B cell (primary cell): ENCODE results near the gene KIF22. TPM values are rescaled to one million over a fixed set of nuclear protein-coding genes. Genes with fewer than 3 reads are reported as not detected.

Source experiments
- ATAC-seq: fragments of 200-7000 bp; cut with Tn5 transposase; one replicate; pipeline ENCODE4 v1.10.0; 2021; ENCODE audit warnings: low read depth, mild to moderate bottlenecking, moderate number of reproducible peaks, moderate library complexity
- CTCF ChIA-PET: fragments of 350-600 bp; sonication (Branson Sonifier 250); formaldehyde crosslinking; loops from one replicate; lab custom pipeline; 2021; ENCODE audit warnings: antibody characterized with exemption, inconsistent platforms; lab: Charles Lee
- POLR2A ChIA-PET: fragments of 350-600 bp; sonication (Branson Sonifier 250); formaldehyde crosslinking; loops from one replicate; lab custom pipeline; 2021; ENCODE audit warnings: antibody characterized with exemption; lab: Charles Lee
- DNase-seq: peaks from one replicate; pipeline ENCODE4 v3.0.0; 2013
- H2AFZ ChIP-seq: 2 replicates; pipeline ENCODE4 v1.6.1; 2012; ENCODE audit warnings: mild to moderate bottlenecking, low read depth, low read length; ENCODE audit not compliant: insufficient read depth, poor library complexity, severe bottlenecking
- H3K27ac ChIP-seq, 2 donors: 1 replicate in 1 of 2; 2 replicates in 1 of 2; pipeline ENCODE4 v1.5.1; 2012 to 2013; ENCODE audit warnings: low read length in 2 of 2, mild to moderate bottlenecking in 2 of 2, moderate library complexity in 1 of 2
- H3K27me3 ChIP-seq, 4 experiments: fragments of 200-600 bp in 1 of 4; sonication (generic) in 1 of 4; replicated peaks in 1 of 4; 1 replicate in 2 of 4; 2 replicates in 2 of 4; pipeline versions ENCODE4 v1.6.1 to v1.7.0; 2013 to 2016; ENCODE audit warnings: low read length in 3 of 4, mild to moderate bottlenecking in 2 of 4, mixed read lengths in 1 of 4, moderate library complexity in 1 of 4; ENCODE audit not compliant: insufficient read depth in 4 of 4, control insufficient read depth in 3 of 4; ENCODE audit errors: control extremely low read depth in 1 of 4
- H3K36me3 ChIP-seq, 2 experiments: replicated peaks in 1 of 2; 1 replicate in 1 of 2; 2 replicates in 1 of 2; pipeline versions ENCODE4 v1.6.1 to v1.7.1; 2013; ENCODE audit warnings: low read length in 1 of 2; ENCODE audit not compliant: insufficient read depth in 2 of 2, control insufficient read depth in 1 of 2; ENCODE audit errors: control extremely low read depth in 1 of 2, extremely low read depth in 1 of 2
- H3K4me1 ChIP-seq, 2 donors: fragments of 200-600 bp in 1 of 2; sonication (generic) in 1 of 2; 1 replicate in 1 of 2; 2 replicates in 1 of 2; pipeline versions ENCODE4 v1.5.1 to v1.6.1; 2013 to 2017; ENCODE audit warnings: low read length in 2 of 2; ENCODE audit not compliant: control insufficient read depth in 2 of 2, insufficient read depth in 2 of 2
- H3K4me2 ChIP-seq: replicated peaks from 2 replicates; pipeline ENCODE3; 2012; ENCODE audit warnings: mild to moderate bottlenecking, low read depth, low read length; ENCODE audit not compliant: poor library complexity, severe bottlenecking
- H3K4me3 ChIP-seq, 5 experiments: fragments of 200-600 bp in 1 of 5; sonication (generic) in 1 of 5; 1 replicate in 3 of 5; 2 replicates in 2 of 5; pipeline versions ENCODE4 v1.5.1 to v1.7.0; 2011 to 2016; ENCODE audit warnings: low read length in 4 of 5, mild to moderate bottlenecking in 4 of 5, low read depth in 2 of 5, control low read depth in 1 of 5, moderate library complexity in 1 of 5; ENCODE audit not compliant: insufficient read depth in 1 of 5; ENCODE audit errors: control extremely low read depth in 1 of 5, extremely low read depth in 1 of 5
- H3K79me2 ChIP-seq: fragments of 200-600 bp; sonication (generic); one replicate; pipeline ENCODE4 v1.6.0; 2016; ENCODE audit warnings: low read length; ENCODE audit not compliant: control insufficient read depth, insufficient read depth
- H3K9ac ChIP-seq: fragments of 200-600 bp; sonication (generic); 2 replicates; pipeline ENCODE4 v1.6.1; 2017; ENCODE audit warnings: mild to moderate bottlenecking, low read length, moderate library complexity
- H3K9me3 ChIP-seq, 3 donors: one replicate each; pipeline versions ENCODE4 v1.6.1 to v1.7.1; 2013; ENCODE audit warnings: low read length in 2 of 3; ENCODE audit not compliant: control insufficient read depth in 2 of 3, insufficient read depth in 1 of 3; ENCODE audit errors: control extremely low read depth in 1 of 3
- H4K20me1 ChIP-seq: 2 replicates; pipeline ENCODE4 v1.6.0; 2012; ENCODE audit warnings: mild to moderate bottlenecking, low read length; ENCODE audit not compliant: insufficient read depth, control insufficient read depth, poor library complexity, severe bottlenecking
- H3K27ac Mint-ChIP-seq: one replicate; pipeline ENCODE4 v1.8.0; 2021; ENCODE audit warnings: mixed read lengths
- H3K27me3 Mint-ChIP-seq: one replicate; pipeline ENCODE4 v1.8.0; 2021; ENCODE audit warnings: mixed read lengths
- H3K4me1 Mint-ChIP-seq: one replicate; pipeline ENCODE4 v1.8.0; 2021; ENCODE audit warnings: mixed read lengths
- H3K4me3 Mint-ChIP-seq: one replicate; pipeline ENCODE4 v1.8.0; 2021; ENCODE audit warnings: mixed read lengths
- H3K9me3 Mint-ChIP-seq: one replicate; pipeline ENCODE4 v1.8.0; 2022; ENCODE audit warnings: mixed read lengths; ENCODE audit not compliant: insufficient read depth
- EZH2 ChIP-seq: IDR thresholded peaks from 2 replicates; pipeline ENCODE4 v1.6.1; 2012; ENCODE audit warnings: borderline replicate concordance, low read depth, mild to moderate bottlenecking, moderate library complexity, low read length; ENCODE audit not compliant: insufficient read depth, poor library complexity, severe bottlenecking
- WGBS: methylation state at CpG from one replicate; pipeline ENCODE4 v1.1.5; 2013; ENCODE audit warnings: missing lambda C conversion rate; ENCODE audit not compliant: insufficient coverage; 5-methylcytosine and 5-hydroxymethylcytosine counted together
- intact Hi-C: fragments of 100-400 bp; cut with micrococcal nuclease; formaldehyde crosslinking; loops from one replicate; pipeline ENCODE4 v1.10.0; 2022
- polyA plus RNA-seq: library from polyadenylated mRNA; depleted of rRNA; stranded (reverse); fragments of >200 nt; gene quantifications from 2 replicates; pipeline ENCODE4 v1.2.3, GENCODE V29; 2012
- total RNA-seq, 2 donors: library from RNA; stranded (reverse); fragments of 120-200 nt in 1 of 2; gene quantifications; 1 replicate in 1 of 2; 2 replicates in 1 of 2; pipeline versions ENCODE4 v1.2.3 to v1.2.4, GENCODE V29; 2013 to 2022
- TF ChIP-seq, protein P1 (sequence below): fragments of 200-600 bp; IDR thresholded peaks from one replicate; pipeline ENCODE4 v1.8.0; 2022; ENCODE audit warnings: antibody characterized with exemption, mild to moderate bottlenecking

Gene KIF22
- total and polyA plus RNA-seq, 2 donors (not counting 1 experiment from before 2014, with no cell fraction given): 53.9 to 57.2 TPM

DNA sequence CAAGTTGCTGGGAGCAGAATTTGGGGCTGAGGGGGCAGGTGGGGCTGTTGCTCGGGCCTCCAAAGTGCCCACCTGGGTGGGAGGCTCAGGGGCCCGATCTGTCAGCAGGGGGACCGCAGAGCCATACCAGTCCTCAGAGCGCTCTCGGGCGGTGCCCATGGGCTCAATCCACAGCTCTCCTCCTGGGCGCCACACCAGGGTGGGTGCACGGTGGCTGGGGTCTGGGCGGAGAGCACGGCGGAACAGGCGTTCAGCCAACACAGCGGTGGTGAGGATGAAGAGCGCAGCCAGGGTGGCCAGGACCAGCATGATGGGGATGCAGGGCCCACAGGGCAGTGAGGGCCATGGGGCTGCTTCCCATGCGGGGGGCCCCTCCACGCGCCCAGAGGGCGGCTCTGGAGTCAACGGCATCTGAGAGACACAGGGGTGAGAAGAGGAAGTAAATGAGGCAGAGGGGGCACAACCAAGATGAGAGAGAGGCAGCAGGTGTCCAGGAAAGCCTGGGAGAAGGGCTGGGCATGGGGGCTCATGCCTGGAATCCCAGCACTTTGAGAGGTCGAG is 45.9 kb upstream of the KIF22 start:
- H3K4me2 ChIP-seq: peak overlapping the region; percentile 81

More for the DNA sequence above, 45.9 kb upstream of the KIF22 start:
- ChIA-PET CTCF (interaction anchor here (0.6 to 1.3 kb wide), 3 partner anchors 42 to 45 kb away, joined by 3 to 6 read pairs (median 5); no protein-coding TSS in a partner anchor), POLR2A (interaction anchor here (1.1 to 3.0 kb wide), 4 partner anchors 13 to 1373 kb away, joined by 3 to 14 read pairs (median 10); partner anchors contain the start of genes KAT8 and KIF22)
- DNase-seq (peak; percentile 57), ATAC-seq (no peak)
- Mint-ChIP-seq H3K4me1 (peaks cover 77% of the 10 kb centered on the region), H3K27ac (peak overlapping the region; percentile 99), H3K4me3 (peak overlapping the region; percentile 99), H3K27me3 (no peaks in the 10 kb centered on the region), H3K9me3 (no peaks in the 10 kb centered on the region)
- intact Hi-C loops: loop anchor here (1.0 to 5.0 kb wide), 3 partner anchors 10 to 118 kb away; partner anchors contain the start of gene CDIPT
- Histone ChIP-seq H2AFZ (peak overlapping the region; percentile 75), H3K27ac (peak overlapping the region; percentile 95), H3K36me3 (peaks cover 2 to 51% of the 10 kb centered on the region in 2 experiments), H3K9me3 (peaks cover 0 to 11% (median 0%) of the 10 kb centered on the region in 3 donors), H3K9ac (peak overlapping the region; percentile 99), H4K20me1 (peaks cover 35% of the 10 kb centered on the region), H3K4me3 (peak overlapping the region; percentile 91 to 100 (median 97)), H3K27me3 (no peaks in the 10 kb centered on the region), H3K79me2 (peaks cover 71% of the 10 kb centered on the region), H3K4me1 (peaks cover 54 to 70% of the 10 kb centered on the region in 2 donors)
- 58% methylated on average over 18 of the region's 20 CpGs for WGBS
- TF ChIP-seq, protein P1, sequence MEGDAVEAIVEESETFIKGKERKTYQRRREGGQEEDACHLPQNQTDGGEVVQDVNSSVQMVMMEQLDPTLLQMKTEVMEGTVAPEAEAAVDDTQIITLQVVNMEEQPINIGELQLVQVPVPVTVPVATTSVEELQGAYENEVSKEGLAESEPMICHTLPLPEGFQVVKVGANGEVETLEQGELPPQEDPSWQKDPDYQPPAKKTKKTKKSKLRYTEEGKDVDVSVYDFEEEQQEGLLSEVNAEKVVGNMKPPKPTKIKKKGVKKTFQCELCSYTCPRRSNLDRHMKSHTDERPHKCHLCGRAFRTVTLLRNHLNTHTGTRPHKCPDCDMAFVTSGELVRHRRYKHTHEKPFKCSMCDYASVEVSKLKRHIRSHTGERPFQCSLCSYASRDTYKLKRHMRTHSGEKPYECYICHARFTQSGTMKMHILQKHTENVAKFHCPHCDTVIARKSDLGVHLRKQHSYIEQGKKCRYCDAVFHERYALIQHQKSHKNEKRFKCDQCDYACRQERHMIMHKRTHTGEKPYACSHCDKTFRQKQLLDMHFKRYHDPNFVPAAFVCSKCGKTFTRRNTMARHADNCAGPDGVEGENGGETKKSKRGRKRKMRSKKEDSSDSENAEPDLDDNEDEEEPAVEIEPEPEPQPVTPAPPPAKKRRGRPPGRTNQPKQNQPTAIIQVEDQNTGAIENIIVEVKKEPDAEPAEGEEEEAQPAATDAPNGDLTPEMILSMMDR: no peak
- TF ChIP-seq EZH2: no peak
